Adipocyte (in vitro differentiated cells): ENCODE data around the gene CCN6.

Experiments
- DNase-seq: peaks from one replicate; pipeline ENCODE4 v3.0.0-alpha.2; 2015; ENCODE audit warnings: low read depth
- H3K27me3 ChIP-seq: replicated peaks from 2 replicates; pipeline ENCODE4 v1.7.0; 2013; ENCODE audit warnings: mild to moderate bottlenecking, low read length, moderate library complexity; ENCODE audit not compliant: control insufficient read depth, insufficient read depth
- H3K36me3 ChIP-seq: 2 replicates; pipeline ENCODE4 v1.7.0; 2013; ENCODE audit warnings: low read length, mild to moderate bottlenecking, moderate library complexity; ENCODE audit not compliant: control insufficient read depth, insufficient read depth, severe bottlenecking
- H3K4me1 ChIP-seq: 2 replicates; pipeline ENCODE4 v1.7.0; 2013; ENCODE audit warnings: mild to moderate bottlenecking, low read length, moderate library complexity; ENCODE audit not compliant: control insufficient read depth, insufficient read depth
- H3K4me3 ChIP-seq: 2 replicates; pipeline ENCODE4 v1.7.0; 2013; ENCODE audit warnings: mild to moderate bottlenecking, low read length, moderate library complexity
- H3K9ac ChIP-seq: 2 replicates; pipeline ENCODE4 v1.7.0; 2013; ENCODE audit warnings: mild to moderate bottlenecking, low read length, moderate library complexity
- H3K9me3 ChIP-seq: 2 replicates; pipeline ENCODE4 v1.7.0; 2013; ENCODE audit warnings: mild to moderate bottlenecking, low read length, moderate library complexity; ENCODE audit not compliant: control insufficient read depth

The CCN6 gene

GRCh38 chr6:112017760-112018537 lies 36.0 kb upstream of the CCN6 start:
- Histone ChIP-seq H3K9ac (peak overlapping the region; percentile 79), H3K27me3 (no peaks in the 10 kb centered on the region)
- no peak for DNase-seq

DNA sequence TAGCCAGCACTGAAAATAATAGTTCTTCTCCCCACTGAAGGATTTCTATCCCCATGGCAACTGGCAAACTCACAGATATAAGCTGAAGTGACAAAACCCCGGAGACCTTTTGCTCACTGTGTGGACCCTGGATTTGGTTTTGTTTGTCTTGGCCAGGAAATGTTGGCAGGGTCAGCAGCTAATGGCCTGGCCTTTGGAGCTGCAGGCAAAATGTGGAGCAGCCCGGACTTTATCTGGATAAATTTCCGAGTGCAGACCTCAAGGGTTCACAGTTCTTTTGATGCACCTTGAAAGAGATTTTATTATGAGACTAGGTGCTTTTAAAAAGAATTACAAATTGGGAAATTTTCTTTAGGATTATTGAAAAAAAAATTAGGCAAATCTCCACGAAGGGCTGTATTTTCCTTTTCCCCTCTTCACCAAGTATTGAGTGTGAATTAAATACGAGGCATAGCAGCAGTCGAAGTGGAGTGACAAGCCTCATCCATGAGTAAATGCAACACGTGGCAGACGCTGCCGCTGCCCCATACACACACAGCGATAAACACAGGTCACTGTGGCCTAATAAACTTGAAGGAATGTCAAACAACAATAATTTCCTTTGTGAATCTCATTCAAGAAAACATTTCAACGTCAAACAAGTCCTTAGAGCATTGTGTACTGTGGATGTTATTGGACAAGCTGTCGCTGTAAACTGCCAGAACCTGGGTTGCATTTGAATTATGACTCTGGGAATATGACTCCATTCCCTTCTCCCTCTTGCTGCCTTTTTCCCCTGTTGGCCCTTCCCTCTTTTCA lies 35.1 kb upstream of the CCN6 start:
- H3K4me1 ChIP-seq, result peaks cover 63% of the 10 kb centered on the region
- peak overlapping the region; percentile 79 for H3K9ac ChIP-seq
- H3K36me3 ChIP-seq, result no peaks in the 10 kb centered on the region
- H3K9me3 ChIP-seq, result peaks cover 3% of the 10 kb centered on the region
- no peaks in the 10 kb centered on the region for H3K27me3 ChIP-seq
- DNase-seq, result no peak
- H3K4me3 ChIP-seq, result peak overlapping the region; percentile 31

More at GRCh38 chr6:112017760-112018537, 36.0 kb upstream of the CCN6 start:
- H3K36me3 ChIP-seq, result no peaks in the 10 kb centered on the region
- peaks cover 65% of the 10 kb centered on the region for H3K4me1 ChIP-seq
- H3K9me3 ChIP-seq, result no peaks in the 10 kb centered on the region
- peak overlapping the region; percentile 28 for H3K4me3 ChIP-seq

DNA sequence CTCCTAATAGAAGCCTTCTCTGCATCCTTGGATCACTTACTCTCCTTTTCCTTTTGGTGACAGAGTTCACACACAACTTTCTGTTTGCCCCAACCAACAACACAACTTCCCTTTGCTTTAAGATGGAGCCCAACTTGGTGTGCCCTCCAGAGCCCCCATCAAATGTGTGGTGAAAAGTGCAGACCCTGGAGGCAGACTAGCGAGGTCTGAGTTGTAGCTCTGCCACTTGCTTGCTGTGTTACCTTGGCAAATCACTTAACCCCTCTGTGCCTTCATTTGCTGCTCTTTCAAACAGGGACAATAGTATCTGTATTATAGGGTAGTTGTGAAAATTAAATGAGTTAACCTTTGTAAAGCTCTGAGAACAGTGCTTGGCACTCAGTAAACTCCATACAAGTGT lies 34.3 kb upstream of the CCN6 start:
- Histone ChIP-seq H3K9me3 (peaks cover 11% of the 10 kb centered on the region), H3K36me3 (no peaks in the 10 kb centered on the region), H3K9ac (peak overlapping the region; percentile 79), H3K4me1 (peaks cover 55% of the 10 kb centered on the region), H3K4me3 (peak overlapping the region; percentile 31), H3K27me3 (no peaks in the 10 kb centered on the region)
- DNase-seq, result no peak

DNA sequence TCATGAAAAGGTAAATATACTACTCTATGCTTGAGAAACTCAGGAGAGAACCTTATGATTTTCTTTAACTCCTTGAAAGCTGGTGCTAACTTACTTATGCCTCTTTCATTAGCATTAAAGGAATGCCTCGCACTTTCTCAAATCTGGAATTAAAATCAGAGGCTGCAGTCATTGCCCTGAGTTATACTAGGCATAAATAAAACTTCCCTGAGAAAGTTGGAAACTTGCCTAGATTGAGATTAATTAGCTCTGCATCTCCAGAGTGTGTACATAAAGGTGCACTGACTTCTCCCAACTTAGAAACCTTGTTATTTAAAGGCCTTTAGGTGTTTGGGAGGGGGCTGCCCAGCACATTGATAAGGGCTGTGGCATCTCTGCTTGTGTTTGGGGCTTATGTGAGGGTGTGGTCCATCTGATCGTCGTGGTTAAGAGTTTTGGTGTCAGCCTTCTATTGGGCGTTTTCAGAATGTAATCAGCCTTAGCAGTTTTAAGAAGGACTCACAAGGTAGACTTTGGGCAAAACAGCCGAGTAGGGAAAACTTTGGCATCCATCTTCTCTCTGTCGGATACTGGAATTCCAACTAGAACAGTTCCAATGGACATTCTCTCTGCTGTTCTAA lies 32.1 kb upstream of the CCN6 start:
- no peak overlapping the region for H3K4me3 ChIP-seq
- DNase-seq, result no peak
- peaks cover 11% of the 10 kb centered on the region for H3K9me3 ChIP-seq
- no peaks in the 10 kb centered on the region for H3K36me3 ChIP-seq
- no peak overlapping the region for H3K9ac ChIP-seq
- H3K27me3 ChIP-seq, result no peaks in the 10 kb centered on the region
- H3K4me1 ChIP-seq, result peaks cover 33% of the 10 kb centered on the region

DNA sequence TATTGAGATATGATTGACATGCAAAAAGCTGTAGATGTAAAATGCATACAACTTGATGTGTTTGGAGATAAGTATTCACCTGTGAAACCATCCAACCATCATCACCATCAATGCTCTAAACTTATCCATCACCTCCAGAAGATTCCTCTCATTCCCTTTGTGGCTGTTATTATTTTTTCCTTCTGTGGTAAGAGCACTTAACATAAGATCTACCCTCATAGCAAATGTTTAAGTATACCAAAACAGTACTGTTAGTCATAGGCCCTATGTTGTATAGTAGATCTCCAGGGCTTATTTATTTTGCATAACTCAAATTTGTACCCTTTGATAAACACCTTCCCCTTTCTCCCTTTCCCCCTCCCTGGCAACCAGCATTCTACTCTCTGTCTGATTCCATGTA lies 31.2 kb upstream of the CCN6 start:
- no peak for DNase-seq
- no peak overlapping the region for H3K9ac ChIP-seq
- no peaks in the 10 kb centered on the region for H3K27me3 ChIP-seq
- peaks cover 28% of the 10 kb centered on the region for H3K4me1 ChIP-seq
- no peaks in the 10 kb centered on the region for H3K36me3 ChIP-seq
- no peak overlapping the region for H3K4me3 ChIP-seq
- H3K9me3 ChIP-seq, result peaks cover 11% of the 10 kb centered on the region

- no peaks in the 10 kb centered on the region for H3K36me3 ChIP-seq
- peaks cover 28% of the 10 kb centered on the region for H3K4me1 ChIP-seq
- no peak for DNase-seq
- H3K4me3 ChIP-seq, result no peak overlapping the region
- peaks cover 11% of the 10 kb centered on the region for H3K9me3 ChIP-seq
- H3K9ac ChIP-seq, result no peak overlapping the region
- H3K27me3 ChIP-seq, result no peaks in the 10 kb centered on the region
Measured at GRCh38 chr6:112024464-112024863, 29.4 kb upstream of the CCN6 start.

DNA sequence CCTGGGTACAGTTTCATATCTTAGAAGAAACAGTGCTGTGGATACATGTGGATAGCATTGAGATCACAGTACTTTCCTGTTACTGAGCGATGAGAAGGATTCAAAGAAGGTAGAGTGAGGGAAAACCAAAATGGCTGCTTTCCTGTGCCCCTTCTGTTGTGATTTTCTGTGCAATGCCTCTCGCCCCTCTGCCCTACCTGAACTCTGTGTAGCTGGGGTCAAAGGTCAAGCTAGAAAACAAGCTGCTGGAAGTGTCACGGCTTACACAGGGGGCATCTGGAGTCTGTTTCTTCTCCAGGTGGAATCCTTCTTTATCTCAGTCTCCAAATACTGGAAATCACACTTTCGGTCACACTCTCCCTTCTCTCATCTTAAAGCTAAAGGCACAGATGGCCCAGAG lies 27.0 kb upstream of the CCN6 start:
- H3K36me3 ChIP-seq, result no peaks in the 10 kb centered on the region
- no peak overlapping the region for H3K9ac ChIP-seq
- no peaks in the 10 kb centered on the region for H3K27me3 ChIP-seq
- DNase-seq, result no peak
- peaks cover 45% of the 10 kb centered on the region for H3K4me1 ChIP-seq
- H3K9me3 ChIP-seq, result peaks cover 11% of the 10 kb centered on the region
- H3K4me3 ChIP-seq, result no peak overlapping the region

DNA sequence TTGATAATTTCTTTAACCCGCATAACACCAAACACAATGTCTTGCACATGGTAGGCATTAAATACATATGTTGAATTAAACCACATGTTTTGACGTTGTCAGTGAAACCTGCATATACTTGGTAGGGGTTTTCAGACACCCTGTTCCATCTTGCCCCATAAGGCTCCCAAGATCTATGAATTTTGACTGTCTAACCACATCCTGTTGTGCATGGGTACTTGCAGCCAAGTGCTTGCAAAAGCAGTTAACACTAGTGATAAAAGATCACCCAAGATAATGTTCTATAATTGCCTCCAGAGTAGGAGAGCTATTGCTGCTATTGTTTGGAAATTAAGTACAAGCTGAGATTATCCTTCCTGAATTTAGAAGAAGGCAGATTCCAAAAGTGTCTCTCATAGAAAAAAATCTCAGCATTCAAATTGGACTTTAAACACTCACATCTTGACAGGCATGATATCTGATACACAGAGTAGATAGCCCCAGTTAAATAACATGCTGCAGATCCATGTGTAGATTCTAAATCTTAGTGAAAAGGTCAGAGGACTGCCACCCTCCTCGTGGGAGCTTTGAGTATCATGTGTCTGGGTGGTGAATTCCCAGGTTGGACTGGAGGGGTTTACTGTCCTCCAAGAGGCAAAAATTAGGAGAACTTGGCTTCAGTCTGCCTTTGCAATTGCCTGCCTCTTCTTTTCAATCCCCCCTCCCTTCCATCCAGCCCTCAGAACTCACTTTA lies 25.8 kb upstream of the CCN6 start:
- Histone ChIP-seq H3K36me3 (no peaks in the 10 kb centered on the region), H3K9ac (peak overlapping the region; percentile 59), H3K4me3 (no peak overlapping the region), H3K27me3 (no peaks in the 10 kb centered on the region), H3K9me3 (peaks cover 11% of the 10 kb centered on the region), H3K4me1 (peaks cover 52% of the 10 kb centered on the region)
- no peak for DNase-seq

- Histone ChIP-seq H3K27me3 (no peaks in the 10 kb centered on the region), H3K36me3 (no peaks in the 10 kb centered on the region), H3K4me1 (peaks cover 59% of the 10 kb centered on the region), H3K9me3 (peaks cover 3% of the 10 kb centered on the region), H3K9ac (peak overlapping the region; percentile 80), H3K4me3 (peak overlapping the region; percentile 45)
- DNase-seq, result peak; percentile 62
Measured at GRCh38 chr6:112029045-112029822, 24.7 kb upstream of the CCN6 start.

- H3K9me3 ChIP-seq, result no peaks in the 10 kb centered on the region
- H3K4me1 ChIP-seq, result peaks cover 71% of the 10 kb centered on the region
- no peaks in the 10 kb centered on the region for H3K27me3 ChIP-seq
- H3K4me3 ChIP-seq, result peak overlapping the region; percentile 45
- DNase-seq, result no peak
- peak overlapping the region; percentile 80 for H3K9ac ChIP-seq
- H3K36me3 ChIP-seq, result no peaks in the 10 kb centered on the region
Measured at GRCh38 chr6:112030206-112030960, 23.5 kb upstream of the CCN6 start.
